ENCODE measurements around the gene ANKS1B.

DNA sequence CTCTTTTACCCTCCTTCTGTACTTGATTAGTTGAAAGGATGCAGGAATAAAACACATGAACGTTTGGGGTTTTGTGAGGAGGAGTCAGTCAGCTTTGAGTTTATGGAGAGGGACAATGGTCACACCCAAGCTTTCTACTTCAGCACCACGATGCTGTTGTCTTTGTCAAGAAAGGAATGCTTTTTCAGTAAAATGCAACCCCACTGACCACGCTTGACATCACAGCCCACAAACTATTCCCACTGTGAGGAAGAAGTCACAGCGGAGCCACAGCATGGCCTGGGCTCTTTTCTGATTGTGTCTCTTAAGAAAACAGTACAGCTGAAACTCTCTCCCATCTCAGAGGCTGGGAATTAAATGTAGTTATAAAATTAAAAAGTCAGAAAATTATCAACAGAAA, 1204.5 kb downstream of the ANKS1B start:
- TF ChIP-seq, protein P1, sequence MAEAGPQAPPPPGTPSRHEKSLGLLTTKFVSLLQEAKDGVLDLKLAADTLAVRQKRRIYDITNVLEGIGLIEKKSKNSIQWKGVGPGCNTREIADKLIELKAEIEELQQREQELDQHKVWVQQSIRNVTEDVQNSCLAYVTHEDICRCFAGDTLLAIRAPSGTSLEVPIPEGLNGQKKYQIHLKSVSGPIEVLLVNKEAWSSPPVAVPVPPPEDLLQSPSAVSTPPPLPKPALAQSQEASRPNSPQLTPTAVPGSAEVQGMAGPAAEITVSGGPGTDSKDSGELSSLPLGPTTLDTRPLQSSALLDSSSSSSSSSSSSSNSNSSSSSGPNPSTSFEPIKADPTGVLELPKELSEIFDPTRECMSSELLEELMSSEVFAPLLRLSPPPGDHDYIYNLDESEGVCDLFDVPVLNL (CRISPR knock-in tag; IDR thresholded peaks at IDR 0.05; ENCODE audit: borderline replicate concordance, low read depth) = no peak
- TF ChIP-seq HMGA2 (CRISPR knock-in tag; IDR thresholded peaks at IDR 0.05) = no peak
- TF ChIP-seq ZNF396 (CRISPR knock-in tag; IDR thresholded peaks at IDR 0.05; ENCODE audit: borderline replicate concordance) = no peak
- no peak for TF ChIP-seq ETV6 (CRISPR knock-in tag; IDR thresholded peaks at IDR 0.05)
- no peak for TF ChIP-seq ZNF219 (CRISPR knock-in tag; IDR thresholded peaks at IDR 0.05; ENCODE audit: borderline replicate concordance)
- TF ChIP-seq JUN (CRISPR knock-in tag; IDR thresholded peaks at IDR 0.05) = no peak
- TF ChIP-seq, protein P2, sequence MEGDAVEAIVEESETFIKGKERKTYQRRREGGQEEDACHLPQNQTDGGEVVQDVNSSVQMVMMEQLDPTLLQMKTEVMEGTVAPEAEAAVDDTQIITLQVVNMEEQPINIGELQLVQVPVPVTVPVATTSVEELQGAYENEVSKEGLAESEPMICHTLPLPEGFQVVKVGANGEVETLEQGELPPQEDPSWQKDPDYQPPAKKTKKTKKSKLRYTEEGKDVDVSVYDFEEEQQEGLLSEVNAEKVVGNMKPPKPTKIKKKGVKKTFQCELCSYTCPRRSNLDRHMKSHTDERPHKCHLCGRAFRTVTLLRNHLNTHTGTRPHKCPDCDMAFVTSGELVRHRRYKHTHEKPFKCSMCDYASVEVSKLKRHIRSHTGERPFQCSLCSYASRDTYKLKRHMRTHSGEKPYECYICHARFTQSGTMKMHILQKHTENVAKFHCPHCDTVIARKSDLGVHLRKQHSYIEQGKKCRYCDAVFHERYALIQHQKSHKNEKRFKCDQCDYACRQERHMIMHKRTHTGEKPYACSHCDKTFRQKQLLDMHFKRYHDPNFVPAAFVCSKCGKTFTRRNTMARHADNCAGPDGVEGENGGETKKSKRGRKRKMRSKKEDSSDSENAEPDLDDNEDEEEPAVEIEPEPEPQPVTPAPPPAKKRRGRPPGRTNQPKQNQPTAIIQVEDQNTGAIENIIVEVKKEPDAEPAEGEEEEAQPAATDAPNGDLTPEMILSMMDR (IDR thresholded peaks at IDR 0.05) = no peak
- no peak for TF ChIP-seq TCF7 (CRISPR knock-in tag; IDR thresholded peaks at IDR 0.05; ENCODE audit: low read depth)
- no peak for TF ChIP-seq ZNF263 (CRISPR knock-in tag; IDR thresholded peaks at IDR 0.05; ENCODE audit: low read depth)
- TF ChIP-seq, protein P3, sequence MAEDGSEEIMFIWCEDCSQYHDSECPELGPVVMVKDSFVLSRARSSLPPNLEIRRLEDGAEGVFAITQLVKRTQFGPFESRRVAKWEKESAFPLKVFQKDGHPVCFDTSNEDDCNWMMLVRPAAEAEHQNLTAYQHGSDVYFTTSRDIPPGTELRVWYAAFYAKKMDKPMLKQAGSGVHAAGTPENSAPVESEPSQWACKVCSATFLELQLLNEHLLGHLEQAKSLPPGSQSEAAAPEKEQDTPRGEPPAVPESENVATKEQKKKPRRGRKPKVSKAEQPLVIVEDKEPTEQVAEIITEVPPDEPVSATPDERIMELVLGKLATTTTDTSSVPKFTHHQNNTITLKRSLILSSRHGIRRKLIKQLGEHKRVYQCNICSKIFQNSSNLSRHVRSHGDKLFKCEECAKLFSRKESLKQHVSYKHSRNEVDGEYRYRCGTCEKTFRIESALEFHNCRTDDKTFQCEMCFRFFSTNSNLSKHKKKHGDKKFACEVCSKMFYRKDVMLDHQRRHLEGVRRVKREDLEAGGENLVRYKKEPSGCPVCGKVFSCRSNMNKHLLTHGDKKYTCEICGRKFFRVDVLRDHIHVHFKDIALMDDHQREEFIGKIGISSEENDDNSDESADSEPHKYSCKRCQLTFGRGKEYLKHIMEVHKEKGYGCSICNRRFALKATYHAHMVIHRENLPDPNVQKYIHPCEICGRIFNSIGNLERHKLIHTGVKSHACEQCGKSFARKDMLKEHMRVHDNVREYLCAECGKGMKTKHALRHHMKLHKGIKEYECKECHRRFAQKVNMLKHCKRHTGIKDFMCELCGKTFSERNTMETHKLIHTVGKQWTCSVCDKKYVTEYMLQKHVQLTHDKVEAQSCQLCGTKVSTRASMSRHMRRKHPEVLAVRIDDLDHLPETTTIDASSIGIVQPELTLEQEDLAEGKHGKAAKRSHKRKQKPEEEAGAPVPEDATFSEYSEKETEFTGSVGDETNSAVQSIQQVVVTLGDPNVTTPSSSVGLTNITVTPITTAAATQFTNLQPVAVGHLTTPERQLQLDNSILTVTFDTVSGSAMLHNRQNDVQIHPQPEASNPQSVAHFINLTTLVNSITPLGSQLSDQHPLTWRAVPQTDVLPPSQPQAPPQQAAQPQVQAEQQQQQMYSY (CRISPR knock-in tag; IDR thresholded peaks at IDR 0.05) = no peak
- TF ChIP-seq, protein P4, sequence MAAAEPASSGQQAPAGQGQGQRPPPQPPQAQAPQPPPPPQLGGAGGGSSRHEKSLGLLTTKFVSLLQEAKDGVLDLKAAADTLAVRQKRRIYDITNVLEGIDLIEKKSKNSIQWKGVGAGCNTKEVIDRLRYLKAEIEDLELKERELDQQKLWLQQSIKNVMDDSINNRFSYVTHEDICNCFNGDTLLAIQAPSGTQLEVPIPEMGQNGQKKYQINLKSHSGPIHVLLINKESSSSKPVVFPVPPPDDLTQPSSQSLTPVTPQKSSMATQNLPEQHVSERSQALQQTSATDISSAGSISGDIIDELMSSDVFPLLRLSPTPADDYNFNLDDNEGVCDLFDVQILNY (CRISPR knock-in tag; IDR thresholded peaks at IDR 0.05) = no peak
